Panc1 (cell line): Measurements from ENCODE around the gene ACOT4.
"Not testable (repeated sequence)": the region's sequence is repeated elsewhere in the genome, so short reads cannot be mapped to it uniquely, and the experiment has no call there.

Experiments used
- POLR2AphosphoS5 ChIP-seq: IDR thresholded peaks from 2 replicates; pipeline ENCODE4 v1.6.1; 2012; ENCODE audit warnings: mild to moderate bottlenecking, low read depth, low read length, moderate library complexity
- REST ChIP-seq, 2 experiments: IDR thresholded peaks; 2 replicates each; pipeline ENCODE4 v1.6.1; 2011 to 2012; ENCODE audit warnings: low read depth in 2 of 2, control low read depth in 1 of 2, low read length in 1 of 2, mild to moderate bottlenecking in 1 of 2, moderate library complexity in 1 of 2; ENCODE audit not compliant: insufficient read depth in 1 of 2
- TCF7L2 ChIP-seq: IDR thresholded peaks from 2 replicates; pipeline ENCODE4 v1.6.1; 2011; ENCODE audit warnings: mild to moderate bottlenecking, low read depth, low read length, inconsistent platforms
- TF ChIP-seq, protein P1 (sequence below): fragments of 450-650 bp; IDR thresholded peaks from 2 replicates; pipeline ENCODE4 v1.5.1; 2017; ENCODE audit warnings: mild to moderate bottlenecking

GRCh38 chr14:73557201-73557600 is 34.5 kb upstream of the ACOT4 start:
- TF ChIP-seq, protein P1, sequence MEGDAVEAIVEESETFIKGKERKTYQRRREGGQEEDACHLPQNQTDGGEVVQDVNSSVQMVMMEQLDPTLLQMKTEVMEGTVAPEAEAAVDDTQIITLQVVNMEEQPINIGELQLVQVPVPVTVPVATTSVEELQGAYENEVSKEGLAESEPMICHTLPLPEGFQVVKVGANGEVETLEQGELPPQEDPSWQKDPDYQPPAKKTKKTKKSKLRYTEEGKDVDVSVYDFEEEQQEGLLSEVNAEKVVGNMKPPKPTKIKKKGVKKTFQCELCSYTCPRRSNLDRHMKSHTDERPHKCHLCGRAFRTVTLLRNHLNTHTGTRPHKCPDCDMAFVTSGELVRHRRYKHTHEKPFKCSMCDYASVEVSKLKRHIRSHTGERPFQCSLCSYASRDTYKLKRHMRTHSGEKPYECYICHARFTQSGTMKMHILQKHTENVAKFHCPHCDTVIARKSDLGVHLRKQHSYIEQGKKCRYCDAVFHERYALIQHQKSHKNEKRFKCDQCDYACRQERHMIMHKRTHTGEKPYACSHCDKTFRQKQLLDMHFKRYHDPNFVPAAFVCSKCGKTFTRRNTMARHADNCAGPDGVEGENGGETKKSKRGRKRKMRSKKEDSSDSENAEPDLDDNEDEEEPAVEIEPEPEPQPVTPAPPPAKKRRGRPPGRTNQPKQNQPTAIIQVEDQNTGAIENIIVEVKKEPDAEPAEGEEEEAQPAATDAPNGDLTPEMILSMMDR = not testable (repeated sequence)
- not testable (repeated sequence) for TF ChIP-seq REST (IDR thresholded peaks at IDR 0.05; ENCODE audit: insufficient read depth in 1 of 2, low read depth in 2 of 2, low read length in 1 of 2); TCF7L2; POLR2AphosphoS5
